K562 (cell line): Measurements from ENCODE around the gene WDR93. TPM values are rescaled to one million over a fixed set of nuclear protein-coding genes. Genes with fewer than 3 reads are reported as not detected.

ENCODE experiments used
- ATAC-seq: fragments of 200-7000 bp; cut with Tn5 transposase; 3 replicates; pipeline ENCODE4 v1.9.1; 2020; ENCODE audit warnings: moderate library complexity
- BruUV-seq: library from RNA; stranded (reverse); fragments of 400-500 nt; replicated peaks from 2 replicates; lab custom pipeline; 2021; lab: Mats Ljungman, UMichigan
- CTCF ChIA-PET: fragments of 300-600 bp; formaldehyde crosslinking; extraction: SDS; loops from one replicate; lab custom pipeline; 2021; ENCODE audit warnings: low intra/inter-chr PET ratio; lab: Yijun Ruan, JAX
- POLR2A ChIA-PET: fragments of 300-600, 350-650 bp; sonication (Branson Sonifier 250); formaldehyde crosslinking; extraction: SDS; loops from one replicate; lab custom pipeline; 2021; ENCODE audit warnings: antibody characterized with exemption, inconsistent platforms; lab: Yijun Ruan, JAX
- DNase-seq, 4 experiments: peaks; one replicate each; pipeline versions ENCODE4 v3.0.0 to v3.0.0-alpha.2; 2011 to 2018; ENCODE audit warnings: low spot score in 3 of 4, mixed read lengths in 3 of 4; ENCODE audit errors: extremely low read depth in 1 of 4
- FAIRE-seq: peaks from 2 replicates; lab custom pipeline; 2011; peaks lifted over from hg19 to GRCh38; lab: Jason Lieb, UNC
- H2AFZ ChIP-seq: 2 replicates; pipeline ENCODE4 v1.6.0; 2011; ENCODE audit warnings: low read depth, low read length, control low read depth, inconsistent platforms
- H3K27ac ChIP-seq: fragments of 200-600 bp; 3 replicates; pipeline ENCODE4 v1.8.0; 2011; ENCODE audit warnings: low read depth, mild to moderate bottlenecking, control low read depth, inconsistent platforms, low read length, moderate library complexity, mixed read lengths; ENCODE audit errors: extremely low read depth
- H3K27me3 ChIP-seq, 2 experiments: fragments of 300-600 bp in 1 of 2; 2 replicates in 1 of 2; 3 replicates in 1 of 2; pipeline versions ENCODE4 v1.6.0 to v1.8.0; 2011; ENCODE audit warnings: inconsistent platforms in 2 of 2, low read length in 2 of 2, mild to moderate bottlenecking in 1 of 2, mixed read lengths in 1 of 2, moderate library complexity in 1 of 2; ENCODE audit not compliant: control insufficient read depth in 2 of 2, insufficient read depth in 2 of 2
- H3K36me3 ChIP-seq: fragments of 300-600 bp; 3 replicates; pipeline ENCODE4 v1.8.0; 2011; ENCODE audit warnings: mild to moderate bottlenecking, low read length, inconsistent platforms; ENCODE audit not compliant: control insufficient read depth, insufficient read depth
- H3K4me1 ChIP-seq, 2 experiments: fragments of 200-600 bp in 1 of 2; replicated peaks in 1 of 2; 2 replicates in 1 of 2; 3 replicates in 1 of 2; pipeline versions ENCODE4 v1.5.1 to v1.8.0; 2011; ENCODE audit warnings: inconsistent platforms in 2 of 2, low read length in 2 of 2, mild to moderate bottlenecking in 1 of 2, mixed read lengths in 1 of 2, moderate library complexity in 1 of 2; ENCODE audit not compliant: control insufficient read depth in 2 of 2, insufficient read depth in 2 of 2
- H3K4me2 ChIP-seq: 2 replicates; pipeline ENCODE4 v1.6.1; 2011; ENCODE audit warnings: low read length, control low read depth, inconsistent platforms, mixed read lengths; ENCODE audit not compliant: insufficient read depth
- H3K4me3 ChIP-seq: fragments of 200-600 bp; sonication (generic), shearing (Covaris generic); 2 replicates; pipeline ENCODE4 v1.5.1; 2016; ENCODE audit warnings: control low read depth, inconsistent platforms
- H3K79me2 ChIP-seq: fragments of 200-600 bp; 3 replicates; pipeline ENCODE4 v1.8.0; 2011; ENCODE audit warnings: low read length, inconsistent platforms; ENCODE audit not compliant: control insufficient read depth, insufficient read depth
- H3K9ac ChIP-seq, 2 experiments: 2 replicates each; pipeline versions ENCODE4 v1.6.0 to v1.6.1; 2011; ENCODE audit warnings: low read depth in 2 of 2, low read length in 2 of 2, control low read depth in 1 of 2, inconsistent platforms in 1 of 2, mild to moderate bottlenecking in 1 of 2, mixed read lengths in 1 of 2; ENCODE audit not compliant: insufficient read depth in 1 of 2
- H3K9me1 ChIP-seq: one replicate; pipeline ENCODE4 v1.6.0; 2011; ENCODE audit warnings: inconsistent platforms, mild to moderate bottlenecking, low read length, moderate library complexity; ENCODE audit not compliant: control insufficient read depth, insufficient read depth
- H3K9me3 ChIP-seq: replicated peaks from 2 replicates; pipeline ENCODE4 v1.5.1; 2011; ENCODE audit warnings: low read depth, low read length, inconsistent platforms; ENCODE audit not compliant: control insufficient read depth, insufficient read depth
- H4K20me1 ChIP-seq: replicated peaks from 2 replicates; pipeline ENCODE4 v1.6.1; 2011; ENCODE audit warnings: low read length, inconsistent platforms, mixed read lengths; ENCODE audit not compliant: control insufficient read depth, insufficient read depth
- ERF ChIP-seq: fragments of 450-650 bp; formaldehyde crosslinking; IDR thresholded peaks from 2 replicates; pipeline ENCODE4 v1.4.0; 2020; ENCODE audit warnings: mild to moderate bottlenecking, mixed read lengths
- FOXM1 ChIP-seq, 2 experiments: fragments of 450-650 bp in 1 of 2; sonication (generic) in 1 of 2; formaldehyde crosslinking in 1 of 2; IDR thresholded peaks; 2 replicates each; pipeline versions ENCODE4 v1.6.1 to v1.9.0; 2017 to 2022; ENCODE audit warnings: low read depth in 2 of 2, mild to moderate bottlenecking in 2 of 2, missing genetic modification reagents in 1 of 2, moderate library complexity in 1 of 2
- HNRNPUL1 ChIP-seq: fragments of 200-400 bp; formaldehyde crosslinking; IDR thresholded peaks from 2 replicates; pipeline ENCODE4 v1.6.1; 2017; ENCODE audit warnings: low read length
- NR4A1 ChIP-seq, 2 experiments: fragments of 250-450 bp in 1 of 2; fragments of 450-650 bp in 1 of 2; sonication (Bioruptor Pico) in 1 of 2; IDR thresholded peaks; 2 replicates each; pipeline versions ENCODE4 v1.4.0 to v1.6.1; 2016 to 2020; ENCODE audit warnings: mild to moderate bottlenecking in 2 of 2, missing compliant biosample characterization in 1 of 2, missing genetic modification characterization in 1 of 2, moderate library complexity in 1 of 2
- SIRT6 ChIP-seq: IDR thresholded peaks from one replicate; pipeline ENCODE4 v1.6.1; 2012; ENCODE audit warnings: low read depth, mild to moderate bottlenecking, control low read depth, inconsistent platforms, low read length, moderate library complexity
- SRSF9 ChIP-seq: fragments of 200-400 bp; formaldehyde crosslinking; IDR thresholded peaks from 2 replicates; pipeline ENCODE4 v1.6.1; 2017; ENCODE audit warnings: low read depth, low read length, borderline replicate concordance
- TBP ChIP-seq: optimal IDR thresholded peaks from 2 replicates; pipeline ENCODE3; 2011; ENCODE audit warnings: low read depth, low read length, improper control_type of control experiment
- ZFP30 ChIP-seq: fragments of 250-450 bp; sonication (Bioruptor Pico); IDR thresholded peaks from 2 replicates; pipeline ENCODE4 v1.8.0; 2022; ENCODE audit warnings: moderate library complexity, mild to moderate bottlenecking, inconsistent platforms, borderline replicate concordance
- ZKSCAN8 ChIP-seq: fragments of 200-800 bp; sonication (Bioruptor generic); IDR thresholded peaks from 2 replicates; pipeline ENCODE4 v1.6.1; 2016; ENCODE audit warnings: missing genetic modification characterization, missing compliant biosample characterization
- WGBS: fragments of 100-300 bp; shearing (Covaris generic); methylation state at CpG from one replicate; pipeline ENCODE4 v1.1.6; 2016; ENCODE audit warnings: low coverage, mixed read lengths; ENCODE audit not compliant: insufficient coverage; ENCODE audit errors: missing lambda C conversion rate; 5-methylcytosine and 5-hydroxymethylcytosine counted together
- in situ Hi-C: fragments of 300-500 bp; cut with MboI; formaldehyde crosslinking; loops from 4 replicates; pipeline ENCODE4 v1.15.0; 2018; ENCODE audit warnings: inconsistent platforms, mixed read lengths
- intact Hi-C: fragments of 100-400 bp; cut with micrococcal nuclease; formaldehyde crosslinking; loops from 2 replicates; pipeline ENCODE4 v1.14.2; 2022
- polyA plus RNA-seq, 8 experiments: library from polyadenylated mRNA; depleted of rRNA in 4 of 8; stranded (reverse) in 5 of 8; unstranded in 3 of 8; fragments of >200 nt; fragmentation: Nextera tagmentation in 2 of 8; fragmentation: Illumina TruSeq in 1 of 8; extraction: Ambion mirVana in 2 of 8; extraction: Trizol in 1 of 8; gene quantifications; 2 replicates each; pipeline versions ENCODE4 v1.2.1 to v1.2.3, GENCODE V29; 2011 to 2014; ENCODE audit warnings: inconsistent platforms in 1 of 8, missing spikeins in 1 of 8
- total RNA-seq, 7 experiments: library from RNA; depleted of rRNA in 6 of 7; stranded (reverse); fragments of >200 nt in 6 of 7; fragmentation: Illumina TruSeq in 2 of 7; extraction: Trizol in 2 of 7; gene quantifications; 2 replicates each; pipeline versions ENCODE4 v1.2.1 to v1.2.3, GENCODE V29; 2011 to 2021; ENCODE audit warnings: low replicate concordance in 1 of 7
- TF ChIP-seq, protein P1 (sequence below): fragments of 450-650 bp; IDR thresholded peaks from 2 replicates; pipeline ENCODE4 v1.6.1; 2017; ENCODE audit warnings: antibody characterized with exemption, mild to moderate bottlenecking
- TF ChIP-seq, protein P2 (sequence below): fragments of 450-650 bp; formaldehyde crosslinking; IDR thresholded peaks from 2 replicates; pipeline ENCODE4 v1.4.0; 2020; ENCODE audit warnings: mild to moderate bottlenecking, moderate library complexity
- TF ChIP-seq, protein P3 (sequence below): fragments of 250-450 bp; sonication (Bioruptor Pico); IDR thresholded peaks from 2 replicates; pipeline ENCODE4 v1.8.0; 2022; ENCODE audit warnings: moderate library complexity, mild to moderate bottlenecking, inconsistent platforms

Gene WDR93
- total and polyA plus RNA-seq, 9 of the 15 experiments (the other 6 are each of a cell fraction or from before 2014, with no cell fraction given): not detected

DNA sequence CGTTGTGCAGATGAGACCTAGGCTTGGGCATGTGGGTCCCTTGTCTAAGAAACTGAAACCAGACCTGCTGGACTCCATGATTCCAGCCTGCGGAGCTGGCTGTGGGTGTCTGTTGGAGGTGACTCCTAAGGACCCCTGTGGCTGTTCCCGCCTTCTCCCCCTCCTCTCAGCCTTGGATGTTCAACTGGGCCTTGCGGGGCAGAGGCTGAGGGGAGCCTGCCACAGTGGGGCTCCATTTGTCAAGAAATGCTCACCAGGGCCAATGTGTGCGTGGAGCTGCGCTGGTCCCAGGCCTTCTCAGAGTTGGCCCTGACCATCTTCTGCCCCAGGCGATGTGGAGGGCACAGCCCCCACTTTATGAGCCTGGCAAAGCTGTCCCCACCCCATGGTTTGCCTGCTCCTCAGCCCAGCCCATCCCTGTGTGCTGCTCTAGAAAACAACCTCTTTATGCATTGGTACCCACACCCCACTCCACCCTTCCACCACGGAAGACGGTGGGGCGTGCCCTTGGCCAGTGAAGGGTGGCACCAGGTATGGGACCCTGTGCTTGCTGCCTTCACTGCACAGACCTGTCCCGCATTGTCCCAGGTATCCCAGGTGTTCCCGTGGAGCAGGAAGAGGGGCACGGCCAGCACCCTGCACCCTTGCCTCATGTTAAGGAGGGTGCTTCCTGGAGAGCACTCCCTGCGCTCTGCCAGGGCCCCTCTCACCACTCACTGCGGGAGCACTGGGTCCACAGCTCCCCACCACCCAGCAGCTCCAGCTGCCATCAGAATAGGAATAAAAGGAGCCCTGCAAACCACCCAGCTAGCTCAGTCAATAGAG, 93.5 kb downstream of the WDR93 start:
- H3K27ac ChIP-seq: peak overlapping the region; percentile 77; the same call in 2 of the 3 replicates
- TF ChIP-seq ERF (CRISPR knock-in tag) (peak; percentile 78; the same call in 1 of the 2 replicates), NR4A1 (CRISPR knock-in tag; IDR thresholded peaks at IDR 0.05) (no peak), NR4A1 (tag; IDR thresholded peaks at IDR 0.05) (0 out of 2 replicates have a peak, but pooled peaks have one; percentile 29), SIRT6 (no peak), TBP (no peak), HNRNPUL1 (no peak), ZKSCAN8 (CRISPR knock-in tag) (0 out of 2 replicates have a peak, but pooled peaks have one; percentile 48), FOXM1 (IDR thresholded peaks at IDR 0.05; ENCODE audit: low read depth) (no peak), FOXM1 (CRISPR knock-in tag; IDR thresholded peaks at IDR 0.05; ENCODE audit: low read depth) (0 out of 2 replicates have a peak, but pooled peaks have one; percentile 49), ZFP30 (CRISPR knock-in tag) (no peak), SRSF9 (no peak)
- TF ChIP-seq, protein P1, sequence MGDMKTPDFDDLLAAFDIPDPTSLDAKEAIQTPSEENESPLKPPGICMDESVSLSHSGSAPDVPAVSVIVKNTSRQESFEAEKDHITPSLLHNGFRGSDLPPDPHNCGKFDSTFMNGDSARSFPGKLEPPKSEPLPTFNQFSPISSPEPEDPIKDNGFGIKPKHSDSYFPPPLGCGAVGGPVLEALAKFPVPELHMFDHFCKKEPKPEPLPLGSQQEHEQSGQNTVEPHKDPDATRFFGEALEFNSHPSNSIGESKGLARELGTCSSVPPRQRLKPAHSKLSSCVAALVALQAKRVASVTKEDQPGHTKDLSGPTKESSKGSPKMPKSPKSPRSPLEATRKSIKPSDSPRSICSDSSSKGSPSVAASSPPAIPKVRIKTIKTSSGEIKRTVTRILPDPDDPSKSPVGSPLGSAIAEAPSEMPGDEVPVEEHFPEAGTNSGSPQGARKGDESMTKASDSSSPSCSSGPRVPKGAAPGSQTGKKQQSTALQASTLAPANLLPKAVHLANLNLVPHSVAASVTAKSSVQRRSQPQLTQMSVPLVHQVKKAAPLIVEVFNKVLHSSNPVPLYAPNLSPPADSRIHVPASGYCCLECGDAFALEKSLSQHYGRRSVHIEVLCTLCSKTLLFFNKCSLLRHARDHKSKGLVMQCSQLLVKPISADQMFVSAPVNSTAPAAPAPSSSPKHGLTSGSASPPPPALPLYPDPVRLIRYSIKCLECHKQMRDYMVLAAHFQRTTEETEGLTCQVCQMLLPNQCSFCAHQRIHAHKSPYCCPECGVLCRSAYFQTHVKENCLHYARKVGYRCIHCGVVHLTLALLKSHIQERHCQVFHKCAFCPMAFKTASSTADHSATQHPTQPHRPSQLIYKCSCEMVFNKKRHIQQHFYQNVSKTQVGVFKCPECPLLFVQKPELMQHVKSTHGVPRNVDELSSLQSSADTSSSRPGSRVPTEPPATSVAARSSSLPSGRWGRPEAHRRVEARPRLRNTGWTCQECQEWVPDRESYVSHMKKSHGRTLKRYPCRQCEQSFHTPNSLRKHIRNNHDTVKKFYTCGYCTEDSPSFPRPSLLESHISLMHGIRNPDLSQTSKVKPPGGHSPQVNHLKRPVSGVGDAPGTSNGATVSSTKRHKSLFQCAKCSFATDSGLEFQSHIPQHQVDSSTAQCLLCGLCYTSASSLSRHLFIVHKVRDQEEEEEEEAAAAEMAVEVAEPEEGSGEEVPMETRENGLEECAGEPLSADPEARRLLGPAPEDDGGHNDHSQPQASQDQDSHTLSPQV: 0 out of 2 replicates have a peak, but pooled peaks have one; percentile 40
- TF ChIP-seq, protein P2, sequence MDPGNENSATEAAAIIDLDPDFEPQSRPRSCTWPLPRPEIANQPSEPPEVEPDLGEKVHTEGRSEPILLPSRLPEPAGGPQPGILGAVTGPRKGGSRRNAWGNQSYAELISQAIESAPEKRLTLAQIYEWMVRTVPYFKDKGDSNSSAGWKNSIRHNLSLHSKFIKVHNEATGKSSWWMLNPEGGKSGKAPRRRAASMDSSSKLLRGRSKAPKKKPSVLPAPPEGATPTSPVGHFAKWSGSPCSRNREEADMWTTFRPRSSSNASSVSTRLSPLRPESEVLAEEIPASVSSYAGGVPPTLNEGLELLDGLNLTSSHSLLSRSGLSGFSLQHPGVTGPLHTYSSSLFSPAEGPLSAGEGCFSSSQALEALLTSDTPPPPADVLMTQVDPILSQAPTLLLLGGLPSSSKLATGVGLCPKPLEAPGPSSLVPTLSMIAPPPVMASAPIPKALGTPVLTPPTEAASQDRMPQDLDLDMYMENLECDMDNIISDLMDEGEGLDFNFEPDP (CRISPR knock-in tag): no peak
- TF ChIP-seq, protein P3, sequence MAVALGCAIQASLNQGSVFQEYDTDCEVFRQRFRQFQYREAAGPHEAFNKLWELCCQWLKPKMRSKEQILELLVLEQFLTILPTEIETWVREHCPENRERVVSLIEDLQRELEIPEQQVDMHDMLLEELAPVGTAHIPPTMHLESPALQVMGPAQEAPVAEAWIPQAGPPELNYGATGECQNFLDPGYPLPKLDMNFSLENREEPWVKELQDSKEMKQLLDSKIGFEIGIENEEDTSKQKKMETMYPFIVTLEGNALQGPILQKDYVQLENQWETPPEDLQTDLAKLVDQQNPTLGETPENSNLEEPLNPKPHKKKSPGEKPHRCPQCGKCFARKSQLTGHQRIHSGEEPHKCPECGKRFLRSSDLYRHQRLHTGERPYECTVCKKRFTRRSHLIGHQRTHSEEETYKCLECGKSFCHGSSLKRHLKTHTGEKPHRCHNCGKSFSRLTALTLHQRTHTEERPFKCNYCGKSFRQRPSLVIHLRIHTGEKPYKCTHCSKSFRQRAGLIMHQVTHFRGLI (CRISPR knock-in tag): 0 out of 2 replicates have a peak, but pooled peaks have one; percentile 36

More for the DNA sequence above, 93.5 kb downstream of the WDR93 start:
- Histone ChIP-seq H3K4me2 (no peak overlapping the region), H3K4me3 (no peak overlapping the region), H4K20me1 (no peaks in the 10 kb centered on the region), H3K27me3 (no peaks in the 10 kb centered on the region), H3K36me3 (no peaks in the 10 kb centered on the region), H3K9ac (peak overlapping the region in 1 of 2 experiments; percentile 65; a peak in 1 of 4 replicates), H3K9me3 (no peaks in the 10 kb centered on the region; the same call in 1 of the 2 replicates), H2AFZ (peak overlapping the region; percentile 86), H3K4me1 (peaks cover 35 to 37% of the 10 kb centered on the region in 2 experiments), H3K79me2 (no peaks in the 10 kb centered on the region), H3K9me1 (no peaks in the 10 kb centered on the region)
- 75% methylated on average over 12 of the region's 15 CpGs for WGBS
- no TSS peak for BruUV-seq
- CTCF ChIA-PET: no interaction called here
- FAIRE-seq (no peak), ATAC-seq (peak; percentile 28), DNase-seq (no peak)
- POLR2A ChIA-PET: interaction anchor here (0.7 to 1.7 kb wide), 4 partner anchors 15 to 110 kb away, joined by 3 to 5 read pairs (median 4); partner anchors contain the start of gene AP3S2
- in situ Hi-C loops: loop anchor here (10.0 kb wide), 1 partner anchor 451 kb away; the partner anchor contains the start of genes CIB1 and GDPGP1
- intact Hi-C loops: loop anchor here (2.0 kb wide), 1 partner anchor 31 kb away; the partner anchor contains the start of gene ANPEP
